CD4-positive, alpha-beta T cell treated with Interferon gamma for 1 hour (primary cell): Measurements from ENCODE around the gene GBX2.
"Not testable (repeated sequence)": the region's sequence is repeated elsewhere in the genome, so short reads cannot be mapped to it uniquely, and the experiment has no call there.

Source experiments
- DNase-seq: peaks from one replicate; pipeline ENCODE4 v3.0.0-alpha.2; 2020

The GBX2 gene

DNA sequence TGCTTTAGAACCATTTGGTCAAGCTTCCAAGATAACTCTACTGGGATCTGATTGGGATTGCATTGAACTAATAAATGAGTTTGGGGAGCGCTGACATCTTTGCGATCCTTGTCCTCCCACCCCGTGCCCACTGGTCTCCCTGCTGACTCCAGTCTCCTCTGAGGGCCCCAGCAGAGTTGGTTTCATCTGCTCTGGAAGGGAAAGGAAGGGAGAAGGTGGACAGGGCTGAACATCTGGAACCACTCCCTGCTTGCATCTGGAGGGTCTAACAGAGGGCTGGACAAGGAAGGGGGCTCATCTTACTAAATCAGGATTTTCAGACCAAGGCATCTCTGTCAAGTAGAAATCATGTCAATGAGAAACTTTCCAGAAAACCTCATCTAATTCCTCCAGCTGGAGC lies 12.8 kb downstream of the GBX2 start:
- no peak for DNase-seq

GRCh38 chr2:236146436-236146835 lies 21.8 kb downstream of the GBX2 start:
- no peak for DNase-seq

- DNase-seq: no peak
Measured at GRCh38 chr2:236143811-236144210, 24.4 kb downstream of the GBX2 start.

DNA sequence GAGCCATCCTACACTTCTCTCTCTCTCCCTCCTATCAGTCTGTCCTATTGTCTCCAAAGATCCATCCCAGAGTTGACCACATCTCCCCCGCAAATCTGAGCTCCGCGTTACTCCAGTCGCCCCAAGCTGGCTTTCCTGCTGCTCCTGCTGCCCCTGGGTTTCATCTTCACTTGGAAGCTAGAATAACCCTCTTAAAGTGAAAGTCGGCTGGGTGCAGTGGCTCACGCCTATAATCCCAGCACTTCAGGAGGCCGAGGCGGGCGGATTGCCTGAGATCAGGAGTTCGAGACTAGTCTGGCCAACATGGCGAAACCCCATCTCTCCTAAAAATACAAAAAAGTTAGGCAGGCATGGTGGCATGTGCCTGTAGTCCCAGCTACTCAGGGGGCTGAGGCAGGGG lies 26.6 kb downstream of the GBX2 start:
- not testable (repeated sequence) for DNase-seq

DNA sequence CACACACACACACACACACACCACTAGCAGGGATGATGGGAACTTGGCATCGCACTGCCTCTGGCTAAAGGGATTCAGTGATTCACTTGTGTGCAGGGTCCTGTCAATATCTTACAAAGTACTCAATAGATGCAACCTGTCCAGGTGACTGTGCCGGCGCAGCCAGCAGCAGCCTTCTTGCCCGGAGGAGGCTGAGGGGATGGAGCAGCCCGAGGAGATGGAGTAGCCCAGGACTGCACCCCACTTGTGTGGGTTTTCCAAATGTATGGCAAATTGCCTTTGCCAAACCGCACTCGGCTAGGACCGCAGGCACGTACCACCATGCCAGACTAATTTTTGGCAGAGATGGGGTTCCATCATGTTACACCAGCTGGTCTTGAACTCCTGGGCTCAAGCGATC lies 31.1 kb downstream of the GBX2 start:
- no peak for DNase-seq

GRCh38 chr2:236136538-236136937 lies 31.6 kb downstream of the GBX2 start:
- no peak for DNase-seq

- no peak for DNase-seq
Measured at GRCh38 chr2:236133410-236134012, 34.7 kb downstream of the GBX2 start.

DNA sequence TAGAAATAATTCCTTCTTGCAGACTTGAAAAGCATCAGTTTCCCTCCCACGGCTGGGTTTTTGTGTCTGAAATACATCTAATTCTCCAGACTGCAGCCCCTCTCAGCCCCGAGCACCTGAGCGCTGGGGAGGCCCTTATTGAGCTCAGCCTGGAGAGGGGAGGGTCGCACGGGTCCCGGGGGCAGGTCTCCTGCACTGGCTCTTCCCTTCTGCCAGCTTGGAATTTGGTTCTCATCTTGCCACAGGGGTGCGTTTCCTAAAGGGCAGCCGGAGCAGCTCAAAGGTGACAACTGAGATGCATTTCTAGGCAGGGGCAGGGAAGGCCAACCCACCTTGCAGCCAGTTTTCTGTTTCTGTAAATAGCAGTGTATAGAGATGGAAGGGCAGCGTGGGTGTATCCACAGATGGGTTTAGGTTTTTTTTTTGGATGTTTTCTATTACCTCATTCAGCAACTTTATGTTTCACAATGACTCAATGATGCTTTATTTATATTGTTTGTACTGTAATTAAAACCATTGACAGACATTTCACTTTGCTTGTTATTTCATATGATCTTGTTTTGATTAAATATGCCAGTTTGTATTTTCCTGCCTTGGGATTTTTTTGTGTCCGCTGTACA lies 37.0 kb downstream of the GBX2 start:
- no peak for DNase-seq

DNA sequence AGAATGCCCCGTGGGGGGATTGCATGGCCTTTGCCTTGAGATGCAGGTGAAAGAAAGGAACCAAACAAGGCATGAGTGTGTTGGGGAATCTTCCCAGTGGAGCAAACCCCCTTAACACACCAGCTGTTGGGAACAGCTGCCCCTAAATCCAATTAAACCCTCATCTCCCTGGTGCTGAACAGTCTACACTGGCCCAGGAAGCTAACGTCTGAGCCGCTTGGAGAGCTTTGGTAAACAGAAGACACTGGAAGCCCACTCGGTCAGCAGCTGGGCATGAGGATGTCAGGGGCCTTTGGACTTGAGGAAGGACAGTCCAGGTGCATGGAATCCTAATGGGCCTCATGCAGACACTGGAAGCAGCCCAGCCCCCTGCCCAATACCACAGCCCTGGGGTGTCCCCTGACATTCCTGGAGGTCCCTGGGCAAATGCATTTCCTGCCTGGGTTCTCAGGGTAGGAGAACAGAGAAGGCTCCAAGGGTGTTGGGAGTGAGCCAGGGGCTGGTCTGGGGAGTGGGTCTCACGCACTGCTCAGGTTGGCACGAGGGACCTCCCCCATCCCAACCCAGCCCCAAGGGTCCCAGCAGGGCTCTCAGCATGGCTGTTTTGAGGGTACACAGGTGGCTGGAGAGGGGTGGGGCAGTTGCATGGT lies 37.7 kb downstream of the GBX2 start:
- DNase-seq: no peak

- no peak for DNase-seq
Measured at GRCh38 chr2:236129935-236130334, 38.3 kb downstream of the GBX2 start.

GRCh38 chr2:236128321-236128720 lies 39.9 kb downstream of the GBX2 start:
- DNase-seq: no peak

- DNase-seq: no peak
Measured at GRCh38 chr2:236127010-236127409, 41.2 kb downstream of the GBX2 start.

DNA sequence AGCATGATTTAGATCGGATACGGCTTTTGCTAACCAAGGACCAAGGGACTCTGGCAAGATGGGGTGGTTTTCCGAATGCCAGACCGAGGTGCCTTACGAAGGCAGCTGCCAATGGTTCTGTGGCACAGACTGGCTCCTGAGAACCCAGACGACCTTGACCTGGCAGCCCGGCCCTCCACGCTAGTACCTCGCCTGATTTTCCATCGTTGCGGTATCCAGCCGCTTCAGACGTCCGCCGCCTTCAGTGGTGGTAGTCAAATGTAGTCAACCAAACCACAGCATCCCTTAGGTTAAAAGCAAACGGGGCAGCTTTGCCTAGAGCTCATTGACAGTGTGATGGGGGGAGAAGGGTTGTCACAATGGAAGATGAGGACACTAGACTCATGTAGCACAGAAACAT lies 42.6 kb downstream of the GBX2 start:
- DNase-seq: no peak

DNA sequence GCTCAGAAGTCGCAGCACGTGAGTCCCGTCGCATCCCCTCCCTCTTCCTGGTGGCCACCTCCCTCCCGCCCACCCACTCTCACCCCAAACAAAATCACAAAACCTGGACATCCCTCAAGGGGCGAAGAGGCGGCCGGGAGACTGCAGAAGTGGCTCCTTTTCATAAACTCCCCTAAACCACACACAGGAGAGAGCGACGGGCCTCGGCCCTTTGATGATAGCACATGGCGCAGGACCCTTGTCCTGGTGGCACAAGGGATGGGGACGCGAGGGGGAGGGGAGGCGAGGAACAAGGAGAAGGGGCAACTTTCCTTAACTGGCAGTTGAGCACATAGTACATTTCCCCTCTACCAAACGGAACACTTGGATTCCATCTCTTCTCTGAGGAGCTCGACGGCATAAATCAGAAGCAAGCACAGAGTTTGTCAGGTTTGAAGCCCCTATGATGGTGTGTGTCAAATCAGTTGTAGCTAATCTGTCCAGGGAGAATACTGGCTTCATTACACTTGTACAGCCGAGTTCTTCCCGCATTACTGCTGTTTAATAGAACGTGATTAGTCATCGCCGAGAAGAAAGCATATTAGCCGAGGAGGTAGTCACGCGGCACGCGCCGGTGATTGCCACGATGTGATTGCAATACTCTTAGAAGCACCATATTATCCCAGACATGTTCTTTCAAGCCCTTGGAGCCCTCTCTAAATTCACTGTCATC lies 43.8 kb downstream of the GBX2 start:
- DNase-seq: no peak

- DNase-seq: no peak
Measured at GRCh38 chr2:236123716-236124115, 44.5 kb downstream of the GBX2 start.

- no peak for DNase-seq
Measured at GRCh38 chr2:236122236-236122635, 46.0 kb downstream of the GBX2 start.

DNA sequence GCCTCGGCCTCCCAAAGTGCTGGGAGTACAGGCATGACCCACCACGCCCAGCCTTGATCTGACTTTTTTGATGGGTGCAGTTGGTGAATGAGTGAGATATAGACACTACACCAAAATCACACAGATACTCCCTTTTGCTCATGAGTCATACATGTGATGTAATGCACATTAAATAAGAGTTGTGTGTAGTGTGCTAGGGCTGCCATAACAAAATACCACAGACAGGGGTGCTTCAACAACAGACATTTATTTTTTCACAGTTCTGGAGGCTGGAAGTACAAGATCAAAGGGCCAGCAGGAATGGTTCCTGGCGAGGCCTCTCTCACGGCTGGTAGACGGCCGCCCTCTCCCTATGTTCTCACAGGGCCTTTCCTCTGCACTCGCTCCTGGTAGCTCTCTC lies 46.6 kb downstream of the GBX2 start:
- no peak for DNase-seq

GRCh38 chr2:236120829-236121228 lies 47.4 kb downstream of the GBX2 start:
- no peak for DNase-seq

DNA sequence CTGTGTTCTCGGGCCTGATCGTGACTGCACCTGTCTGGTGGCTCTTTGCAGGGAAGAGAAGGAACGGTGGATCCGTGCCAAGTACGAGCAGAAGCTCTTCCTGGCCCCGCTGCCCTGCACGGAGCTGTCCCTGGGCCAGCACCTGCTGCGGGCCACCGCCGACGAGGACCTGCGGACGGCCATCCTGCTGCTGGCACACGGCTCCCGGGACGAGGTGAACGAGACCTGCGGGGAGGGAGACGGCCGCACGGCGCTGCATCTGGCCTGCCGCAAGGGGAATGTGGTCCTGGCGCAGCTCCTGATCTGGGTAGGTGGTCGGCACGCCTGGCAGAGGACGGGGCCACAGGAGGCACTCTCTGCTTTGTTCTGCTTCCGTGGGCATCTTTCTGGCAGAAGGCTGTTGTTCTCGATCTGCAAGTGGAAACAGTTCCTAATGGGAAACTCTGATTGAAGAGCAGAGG lies 48.0 kb downstream of the GBX2 start:
- DNase-seq: no peak

- DNase-seq: no peak
Measured at GRCh38 chr2:236119476-236119875, 48.7 kb downstream of the GBX2 start.

DNA sequence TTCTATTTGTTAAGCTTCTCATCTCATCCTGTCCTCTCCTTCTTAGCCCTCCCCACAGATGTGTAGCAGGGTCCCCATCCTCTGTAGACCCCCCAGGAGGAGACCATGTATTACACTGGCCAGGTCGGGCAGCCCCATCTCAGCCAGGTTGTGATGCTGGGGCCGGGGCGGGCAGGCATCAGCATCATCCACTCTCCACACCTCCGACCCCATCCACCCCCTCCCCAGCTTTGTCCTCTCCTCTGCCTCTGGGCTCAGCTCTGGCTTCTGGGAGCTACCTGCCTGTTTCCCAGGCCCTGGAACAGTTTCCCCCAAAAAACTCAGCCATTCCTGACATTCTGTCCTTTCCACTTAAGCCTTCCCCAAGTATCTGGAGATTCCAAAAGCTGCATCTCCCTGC lies 49.2 kb downstream of the GBX2 start:
- DNase-seq: no peak

GRCh38 chr2:236117861-236118269 lies 50.3 kb downstream of the GBX2 start:
- DNase-seq: no peak

- DNase-seq: no peak
Measured at GRCh38 chr2:236117401-236117800, 50.8 kb downstream of the GBX2 start.
